ENCODE results near the gene TMEM131.

TMEM131 gene

GRCh38 chr2:97805776-97806175, 190.0 kb downstream of the TMEM131 start:
- POLR2A ChIA-PET, result no interaction called here

GRCh38 chr2:97801028-97801427, 194.7 kb downstream of the TMEM131 start:
- DNase-seq (ENCODE audit: low read depth, low spot score), result no peak
- TF ChIP-seq CTCF (IDR thresholded peaks at IDR 0.05; ENCODE audit: insufficient read depth, low read length, missing control alignments), result no peak
- ChIA-PET CTCF (interaction anchor here (1.1 kb wide), 1 partner anchor 16 kb away, joined by 4 read pairs; no protein-coding TSS in a partner anchor), POLR2A (no interaction called here)
- H3K4me3 ChIP-seq (ENCODE audit: low read depth, low read length), result no peak overlapping the region

More at GRCh38 chr2:97805776-97806175, 190.0 kb downstream of the TMEM131 start:
- TF ChIP-seq CTCF (IDR thresholded peaks at IDR 0.05; ENCODE audit: insufficient read depth, low read length, missing control alignments), result no peak
- no peak for DNase-seq (ENCODE audit: low read depth, low spot score)
- CTCF ChIA-PET, result interaction anchor here (0.7 to 2.4 kb wide), 31 partner anchors 9 to 581 kb away, joined by 3 to 38 read pairs (median 5); no protein-coding TSS in a partner anchor
- no peak overlapping the region for H3K4me3 ChIP-seq (ENCODE audit: low read depth, low read length)

- ChIA-PET CTCF (interaction anchor here (0.6 to 1.4 kb wide), 3 partner anchors 8 to 207 kb away, joined by 3 to 5 read pairs (median 3); no protein-coding TSS in a partner anchor), POLR2A (interaction anchor here (0.6 kb wide), 1 partner anchor 39 kb away, joined by 3 read pairs; no protein-coding TSS in a partner anchor)
- DNase-seq (ENCODE audit: low read depth, low spot score), result no peak
- no peak for TF ChIP-seq CTCF (IDR thresholded peaks at IDR 0.05; ENCODE audit: insufficient read depth, low read length, missing control alignments)
- H3K4me3 ChIP-seq (ENCODE audit: low read depth, low read length), result no peak overlapping the region
Measured at GRCh38 chr2:97798416-97798815, 197.3 kb downstream of the TMEM131 start.

GRCh38 chr2:97797355-97797754, 198.4 kb downstream of the TMEM131 start:
- DNase-seq (ENCODE audit: low read depth, low spot score), result no peak

GRCh38 chr2:97796465-97797126, 199.2 kb downstream of the TMEM131 start:
- CTCF ChIA-PET, result interaction anchor here (2.2 kb wide), 1 partner anchor 10 kb away, joined by 16 read pairs; no protein-coding TSS in a partner anchor
- no peak for DNase-seq (ENCODE audit: low read depth, low spot score)
- POLR2A ChIA-PET, result no interaction called here
- no peak overlapping the region for H3K4me3 ChIP-seq (ENCODE audit: low read depth, low read length)
- TF ChIP-seq CTCF (IDR thresholded peaks at IDR 0.05; ENCODE audit: insufficient read depth, low read length, missing control alignments), result no peak

More at GRCh38 chr2:97797355-97797754, 198.4 kb downstream of the TMEM131 start:
- H3K4me3 ChIP-seq (ENCODE audit: low read depth, low read length), result no peak overlapping the region
- ChIA-PET CTCF (interaction anchor here (1.0 to 2.2 kb wide), 2 partner anchors 9 to 12 kb away, joined by 3 to 16 read pairs; no protein-coding TSS in a partner anchor), POLR2A (no interaction called here)
- TF ChIP-seq CTCF (IDR thresholded peaks at IDR 0.05; ENCODE audit: insufficient read depth, low read length, missing control alignments), result no peak

GRCh38 chr2:97792416-97792815, 203.3 kb downstream of the TMEM131 start:
- POLR2A ChIA-PET, result no interaction called here
- no peak for DNase-seq (ENCODE audit: low read depth, low spot score)
- no peak for TF ChIP-seq CTCF (IDR thresholded peaks at IDR 0.05; ENCODE audit: insufficient read depth, low read length, missing control alignments)
- CTCF ChIA-PET, result interaction anchor here (1.3 to 3.5 kb wide), 2 partner anchors 14 to 17 kb away, joined by 6 to 16 read pairs; no protein-coding TSS in a partner anchor
- H3K4me3 ChIP-seq (ENCODE audit: low read depth, low read length), result no peak overlapping the region

Data from AG04449 (cell line).